Effector CD4-positive, alpha-beta T cell (primary cell): ENCODE data around the gene IVNS1ABP.
"Not testable (repeated sequence)": the region's sequence is repeated elsewhere in the genome, so short reads cannot be mapped to it uniquely, and the experiment has no call there.

Source experiments
- DNase-seq: peaks from one replicate; pipeline ENCODE4 v3.0.0-alpha.2; 2020
- total RNA-seq: gene quantifications from one replicate; lab custom pipeline; 2026; lab: John Stamatoyannopoulos, UW

IVNS1ABP gene
- 840 reads per million, percentile 99 among the genes with 10 or more reads in this experiment for total RNA-seq

GRCh38 chr1:185317034-185317885 is at the start of gene IVNS1ABP:
IVNS1ABP (minus strand) TSS chr1:185317243; CDS start chr1:185309493, 7,750 bp downstream.
- DNase-seq, result peak; percentile 91

DNA sequence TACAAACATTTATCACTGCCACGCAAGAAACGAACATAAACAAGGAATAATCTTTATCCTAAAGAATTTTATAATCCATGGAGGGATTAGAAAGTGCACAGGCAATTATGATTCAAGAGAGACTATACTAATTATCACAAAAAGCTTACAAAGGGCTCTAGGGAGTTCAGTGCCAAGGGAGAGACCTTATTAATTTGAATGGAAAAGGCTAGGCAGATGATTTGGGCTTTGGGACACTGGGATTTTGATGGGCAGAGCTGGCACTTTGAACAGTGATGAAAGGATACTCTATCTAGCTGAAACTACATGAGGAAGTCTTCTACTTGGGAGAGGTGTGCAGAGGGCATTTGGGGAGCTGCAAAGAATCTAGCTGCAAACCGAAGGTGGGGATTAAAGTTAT is 48.9 kb upstream of the IVNS1ABP start:
- DNase-seq, result no peak

GRCh38 chr1:185364528-185364927 is 47.5 kb upstream of the IVNS1ABP start:
- not testable (repeated sequence) for DNase-seq

GRCh38 chr1:185363205-185363604 is 46.2 kb upstream of the IVNS1ABP start:
- no peak for DNase-seq

- DNase-seq, result no peak
Observed at GRCh38 chr1:185360714-185361113, 43.7 kb upstream of the IVNS1ABP start.

DNA sequence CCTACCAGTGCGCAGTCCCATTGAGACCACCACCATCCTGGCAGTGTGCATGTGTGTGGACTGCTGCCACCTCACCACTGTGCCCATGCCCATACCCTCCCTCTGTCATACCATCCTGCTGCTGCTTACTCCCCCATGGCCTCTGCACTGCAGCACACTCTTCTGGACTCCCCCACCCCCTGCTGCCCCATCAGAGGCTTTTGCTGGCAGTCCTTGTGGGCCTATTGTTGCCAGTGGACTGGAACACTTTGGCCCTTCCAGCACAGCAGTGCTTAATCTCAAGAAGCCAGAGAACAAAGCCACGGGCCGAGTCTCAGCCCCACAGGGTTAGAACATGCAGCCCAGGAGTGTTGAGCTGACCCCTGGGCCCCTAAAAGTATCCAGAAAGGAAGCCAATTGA is 41.9 kb upstream of the IVNS1ABP start:
- DNase-seq, result no peak

DNA sequence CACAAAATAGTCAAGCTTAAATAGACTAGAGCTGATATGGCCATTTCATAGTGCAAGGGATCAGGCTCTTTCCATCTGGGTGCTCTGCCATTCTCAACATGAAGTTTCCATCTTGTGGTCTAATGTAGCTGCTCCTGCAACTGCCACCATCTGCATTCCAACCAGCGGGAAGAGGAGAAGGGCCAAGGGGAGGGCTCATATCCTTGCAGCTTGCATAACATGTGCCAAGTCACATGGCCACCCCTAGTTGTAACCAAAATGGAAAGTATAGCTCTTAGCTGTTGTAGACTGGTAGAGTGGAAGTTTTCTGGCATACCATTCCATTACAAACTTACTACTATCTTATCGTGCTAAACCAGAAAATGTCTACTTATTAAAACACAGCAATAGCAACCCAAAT is 38.9 kb upstream of the IVNS1ABP start:
- no peak for DNase-seq

DNA sequence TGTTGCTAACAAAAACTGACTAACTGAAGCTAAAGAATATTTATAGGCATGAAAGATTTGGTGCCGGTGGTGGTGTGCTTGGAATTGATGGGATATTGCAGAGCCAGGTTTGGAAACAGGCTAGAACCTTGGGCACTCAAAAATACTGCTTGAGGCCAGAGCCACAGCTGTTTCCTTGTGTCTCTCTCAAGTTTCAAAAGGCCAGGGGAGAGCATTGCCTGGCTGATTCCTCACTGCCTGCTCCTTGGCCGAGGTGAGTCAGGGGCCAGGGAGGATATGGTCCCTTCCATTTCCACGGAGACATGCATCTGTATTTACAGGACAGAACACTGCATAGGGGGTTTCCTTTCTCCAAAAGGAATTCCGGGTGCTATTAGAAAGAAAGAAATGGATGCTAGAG is 36.1 kb upstream of the IVNS1ABP start:
- no peak for DNase-seq

DNA sequence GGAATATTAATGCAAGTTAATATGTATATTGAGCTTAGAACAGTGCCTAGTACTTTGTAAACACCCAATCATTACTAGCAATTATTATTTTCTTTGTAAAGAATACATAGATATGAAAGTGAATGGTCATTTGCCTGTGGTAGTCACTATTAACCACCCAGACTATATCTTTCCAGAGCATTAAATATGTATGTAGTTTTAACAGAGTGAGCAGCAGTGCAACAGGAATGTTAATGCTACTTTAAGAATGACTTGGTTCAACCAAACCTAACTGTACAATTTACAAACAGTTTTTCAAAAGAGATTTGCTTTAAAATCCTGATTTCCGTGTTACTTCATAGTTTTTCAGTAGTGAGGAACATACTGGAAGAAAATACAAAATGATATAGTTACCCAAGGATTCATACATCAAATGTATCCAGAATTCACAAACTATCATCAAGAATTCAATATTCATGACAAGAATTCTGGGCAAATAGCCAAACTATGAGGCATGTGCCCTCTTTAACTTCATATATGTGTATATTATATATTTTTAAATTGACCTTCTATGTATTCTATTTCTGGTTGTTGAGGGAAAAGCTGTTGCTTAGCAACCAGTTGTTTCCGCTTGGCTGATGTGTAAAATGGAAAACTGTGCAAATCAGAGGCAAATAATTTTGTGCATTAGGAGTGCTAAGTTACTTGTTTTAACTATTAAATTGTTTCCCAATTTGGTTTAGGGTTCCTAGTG is 34.9 kb upstream of the IVNS1ABP start:
- DNase-seq, result no peak

- DNase-seq, result no peak
Observed at GRCh38 chr1:185350027-185350442, 33.0 kb upstream of the IVNS1ABP start.

DNA sequence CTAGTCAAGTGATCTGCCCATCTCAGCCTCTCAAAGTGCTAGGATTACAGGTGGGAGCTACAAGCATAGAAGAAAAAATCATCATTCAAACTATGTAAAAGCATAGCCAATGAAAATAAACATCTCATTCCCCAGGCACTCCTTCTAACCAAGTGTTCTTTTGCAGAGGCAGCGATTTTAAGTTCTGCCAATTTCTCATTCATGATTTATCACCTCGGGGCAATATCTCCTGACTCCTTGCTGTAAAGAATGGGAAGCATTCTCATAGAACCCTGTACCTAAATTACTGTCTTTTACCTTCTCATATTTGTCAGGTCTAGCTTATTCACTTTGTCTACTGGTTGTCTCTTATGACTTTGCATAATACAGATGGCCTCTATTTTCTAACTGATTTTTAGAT is 32.5 kb upstream of the IVNS1ABP start:
- no peak for DNase-seq

DNA sequence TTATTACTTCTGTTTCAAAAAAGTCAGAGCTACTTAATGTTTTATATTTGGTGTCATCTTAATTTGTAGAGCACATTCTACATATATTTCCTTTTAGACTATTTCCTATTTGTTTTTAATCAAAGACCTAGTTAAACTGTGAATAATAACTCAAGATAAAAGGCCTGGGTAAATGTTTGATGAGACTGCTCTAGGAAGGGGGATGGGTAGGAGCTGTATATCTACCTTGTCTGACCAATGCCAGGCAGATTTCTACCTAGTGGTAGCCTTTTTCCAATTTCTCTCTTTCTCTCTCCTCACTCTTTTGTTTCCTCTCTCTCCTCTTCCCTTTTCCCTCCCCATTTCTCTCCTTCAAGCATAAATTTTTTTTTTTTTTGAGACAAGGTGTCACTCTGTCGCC is 31.9 kb upstream of the IVNS1ABP start:
- no peak for DNase-seq

- DNase-seq, result no peak
Observed at GRCh38 chr1:185348296-185348695, 31.3 kb upstream of the IVNS1ABP start.

DNA sequence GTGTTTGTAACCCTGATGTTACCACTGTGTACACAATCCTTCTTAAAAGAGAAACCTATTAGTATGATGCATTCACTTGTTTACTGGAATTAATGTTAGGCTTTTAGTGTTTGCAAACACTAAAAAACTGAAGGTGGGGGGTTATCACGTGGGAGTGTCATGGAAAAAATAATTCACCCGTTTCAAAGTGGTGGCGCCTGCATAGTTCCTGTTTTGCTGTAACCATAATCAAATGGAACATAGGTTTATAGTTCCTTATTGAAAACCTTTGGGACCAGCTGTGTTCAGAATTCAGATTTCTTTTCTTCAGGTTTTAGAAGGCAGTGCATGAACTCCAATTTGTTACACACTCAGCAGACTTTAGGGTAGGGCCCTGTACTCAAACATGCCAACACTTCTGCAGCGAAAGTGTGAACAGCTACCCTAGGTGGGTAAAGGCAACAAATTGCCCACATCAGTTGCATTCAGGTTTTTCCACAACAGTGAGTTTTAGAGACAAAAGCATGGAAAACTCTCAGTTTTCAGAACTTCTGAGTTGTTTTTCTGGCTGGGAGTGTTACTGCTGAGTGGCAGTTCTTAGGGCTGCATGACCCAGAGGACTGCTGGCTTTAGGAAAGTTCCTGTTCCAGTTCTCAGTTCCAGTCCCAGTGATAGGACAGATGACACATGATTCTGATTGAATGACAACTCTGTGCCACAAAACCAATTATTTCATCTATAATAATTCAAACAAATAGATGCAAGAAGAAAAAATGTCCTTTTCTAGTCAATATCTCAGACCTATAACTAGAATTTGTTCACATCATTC is 29.1 kb upstream of the IVNS1ABP start:
- no peak for DNase-seq

GRCh38 chr1:185343306-185343705 is 26.3 kb upstream of the IVNS1ABP start:
- no peak for DNase-seq

- DNase-seq, result no peak
Observed at GRCh38 chr1:185342672-185343259, 25.7 kb upstream of the IVNS1ABP start.

- no peak for DNase-seq
Observed at GRCh38 chr1:185342017-185342416, 25.0 kb upstream of the IVNS1ABP start.

DNA sequence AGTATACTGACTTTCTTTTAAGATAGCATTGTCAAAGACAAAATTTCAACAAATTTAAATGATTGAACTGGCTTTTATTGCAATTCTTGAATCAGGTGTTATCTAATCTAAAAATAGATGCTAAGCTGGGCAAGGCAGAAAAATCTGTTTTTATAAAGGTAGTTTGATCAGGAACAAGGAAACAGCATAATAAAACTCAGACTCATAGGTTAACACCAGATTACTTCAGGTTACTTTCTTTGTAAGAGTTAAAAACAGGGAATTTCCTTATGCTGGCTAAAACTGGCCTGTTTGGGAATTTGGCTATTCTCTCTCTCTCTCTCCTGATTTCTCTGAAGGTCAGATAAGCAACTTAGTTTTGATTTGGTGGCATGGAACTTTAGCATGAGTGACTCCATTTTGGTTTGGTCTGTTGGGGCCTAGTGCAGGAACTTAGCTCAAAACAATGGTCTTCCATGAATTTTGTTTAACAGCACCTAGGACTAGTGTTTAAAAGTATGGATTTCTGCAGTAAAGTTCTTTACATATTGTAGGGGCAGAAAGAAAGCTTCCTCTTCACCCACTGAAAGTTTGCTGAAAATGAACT is 24.2 kb upstream of the IVNS1ABP start:
- DNase-seq, result no peak

DNA sequence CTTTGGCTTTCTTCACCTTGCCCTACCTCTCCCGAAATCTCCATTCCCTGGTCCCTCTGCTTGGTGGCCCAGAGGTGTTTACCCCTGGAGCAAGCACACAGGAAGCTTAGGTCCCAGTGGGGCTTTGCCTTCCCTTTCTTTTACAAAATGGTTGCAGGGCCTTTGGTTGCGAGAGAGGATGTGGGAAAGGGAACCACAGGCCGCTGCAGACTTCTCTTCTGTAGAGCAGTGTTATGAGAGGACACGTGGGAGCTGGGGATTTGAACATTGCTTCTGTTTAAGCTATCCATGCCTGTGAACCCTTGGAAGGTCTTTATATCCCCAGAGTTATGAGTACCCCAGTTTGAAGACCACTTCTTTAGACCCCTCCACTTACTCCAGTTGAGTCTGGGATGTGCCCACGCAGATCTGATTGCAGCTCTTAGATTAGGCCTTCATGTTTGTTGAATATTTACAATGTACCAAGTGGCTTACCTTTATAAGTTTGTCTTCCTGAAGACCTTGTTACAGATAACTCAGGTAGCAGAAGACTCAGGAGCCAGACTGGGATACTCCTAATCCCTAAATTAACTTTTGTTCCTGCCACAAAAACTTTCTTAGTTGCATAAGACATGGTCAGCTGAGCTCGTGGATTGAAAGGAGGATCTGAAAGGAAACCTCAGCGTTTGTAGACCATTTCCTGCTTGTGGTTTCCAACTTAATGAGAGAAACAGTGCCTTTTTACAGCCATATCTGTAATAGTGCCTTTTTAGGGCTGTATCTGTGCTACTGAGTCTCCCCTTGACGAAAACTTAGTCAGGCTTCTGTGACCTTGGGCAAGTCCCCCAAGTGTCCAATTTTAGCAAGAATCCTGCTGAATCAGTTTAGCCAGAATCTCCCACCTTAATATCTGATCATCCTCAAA is 21.9 kb upstream of the IVNS1ABP start:
- DNase-seq, result peak; percentile 6

DNA sequence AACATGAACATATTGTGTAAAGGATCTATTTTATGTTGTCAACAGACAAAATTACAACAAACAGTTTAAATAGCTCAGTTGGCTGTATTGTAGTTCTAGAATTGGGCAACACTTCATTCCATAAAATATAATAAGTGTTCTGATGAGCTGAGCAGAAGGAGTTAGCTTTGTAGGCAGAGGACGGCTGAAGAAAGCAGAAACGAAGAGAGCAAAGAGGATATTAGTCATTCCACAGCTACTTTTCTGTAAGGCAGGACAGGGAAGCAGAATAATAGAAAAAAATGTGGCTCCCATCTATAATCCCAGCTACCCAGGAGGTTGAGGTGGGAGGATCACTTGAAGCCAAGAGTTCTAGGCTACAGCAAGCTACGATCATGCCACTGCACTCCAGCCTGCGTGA is 20.2 kb upstream of the IVNS1ABP start:
- DNase-seq, result no peak

- no peak for DNase-seq
Observed at GRCh38 chr1:185334182-185334581, 17.1 kb upstream of the IVNS1ABP start.
